Measurements from ENCODE around the gene ARHGAP24.

Gene ARHGAP24

DNA sequence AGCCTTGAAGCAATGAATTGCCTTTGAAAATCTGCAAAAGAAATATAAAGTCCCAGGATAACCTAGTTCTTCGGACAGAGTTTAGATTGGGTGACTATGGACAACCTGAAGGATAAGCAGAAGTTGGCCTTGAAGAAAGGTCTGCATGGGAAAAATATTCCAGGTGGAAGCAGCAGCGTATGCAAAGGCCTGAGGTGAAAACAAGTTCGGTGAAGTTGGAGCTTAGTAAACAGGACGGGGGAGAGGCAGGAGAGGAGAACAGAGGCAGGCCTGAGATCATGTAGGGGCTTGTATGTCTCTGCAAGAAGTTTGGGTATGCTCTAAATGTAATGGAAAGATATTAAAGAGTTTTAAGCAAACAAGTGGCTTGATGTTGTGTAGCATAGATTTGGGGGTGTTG is 176.0 kb downstream of the ARHGAP24 start:
- no peak overlapping the region for H2AFZ ChIP-seq (ENCODE audit: low read depth, low read length, severe bottlenecking)

GRCh38 chr4:85656759-85657505 is 182.0 kb downstream of the ARHGAP24 start:
- no peak overlapping the region for H3K4me3 ChIP-seq (ENCODE audit: insufficient read depth, low read length, poor library complexity, severe bottlenecking)
- peak overlapping the region; percentile 51 for H3K9ac ChIP-seq (ENCODE audit: low read length)
- H2AFZ ChIP-seq (ENCODE audit: low read depth, low read length, severe bottlenecking), result no peak overlapping the region
- peak overlapping the region; percentile 99 for H3K27ac ChIP-seq (ENCODE audit: low read depth, low read length)
- H3K9me3 ChIP-seq (ENCODE audit: insufficient read depth, low read length), result no peaks in the 10 kb centered on the region
- no peaks in the 10 kb centered on the region for H3K36me3 ChIP-seq (ENCODE audit: low read length)
- H3K4me2 ChIP-seq (ENCODE audit: low read depth, low read length, poor library complexity, severe bottlenecking), result peak overlapping the region; percentile 88
- peaks cover 36% of the 10 kb centered on the region for H3F3A ChIP-seq (ENCODE audit: insufficient read depth)
- H3K27me3 ChIP-seq (ENCODE audit: low read length), result no peaks in the 10 kb centered on the region
- no peak for TF ChIP-seq EZH2phosphoT487 (conservative IDR thresholded peaks at IDR 0.05; ENCODE audit: low read length)
- no peak for TF ChIP-seq CTCF (IDR thresholded peaks at IDR 0.05; ENCODE audit: insufficient read depth, low read length, poor library complexity, severe bottlenecking)
- peaks cover 4% of the 10 kb centered on the region; the same call in 1 of the 2 replicates for H3K79me2 ChIP-seq (ENCODE audit: insufficient read depth, low read length)
- no peaks in the 10 kb centered on the region for H4K20me1 ChIP-seq (ENCODE audit: low read depth, low read length)
- H3K9me2 ChIP-seq (replicated peaks; ENCODE audit: insufficient read depth, low read length), result no peaks in the 10 kb centered on the region

More for the DNA sequence above, 176.0 kb downstream of the ARHGAP24 start:
- H3K27ac ChIP-seq (ENCODE audit: low read depth, low read length), result no peak overlapping the region
- H3K36me3 ChIP-seq (ENCODE audit: low read length), result no peaks in the 10 kb centered on the region
- no peaks in the 10 kb centered on the region for H3K9me3 ChIP-seq (ENCODE audit: insufficient read depth, low read length)
- no peaks in the 10 kb centered on the region for H3K27me3 ChIP-seq (ENCODE audit: low read length)
- H3K4me3 ChIP-seq (ENCODE audit: insufficient read depth, low read length, poor library complexity, severe bottlenecking), result no peak overlapping the region
- H3K9me2 ChIP-seq (replicated peaks; ENCODE audit: insufficient read depth, low read length), result no peaks in the 10 kb centered on the region
- TF ChIP-seq CTCF (IDR thresholded peaks at IDR 0.05; ENCODE audit: insufficient read depth, low read length, poor library complexity, severe bottlenecking), result no peak
- no peak overlapping the region for H3K4me2 ChIP-seq (ENCODE audit: low read depth, low read length, poor library complexity, severe bottlenecking)
- H4K20me1 ChIP-seq (ENCODE audit: low read depth, low read length), result no peaks in the 10 kb centered on the region
- no peaks in the 10 kb centered on the region for H3F3A ChIP-seq (ENCODE audit: insufficient read depth)
- H3K79me2 ChIP-seq (ENCODE audit: insufficient read depth, low read length), result no peaks in the 10 kb centered on the region; the same call in 1 of the 2 replicates
- H3K9ac ChIP-seq (ENCODE audit: low read length), result no peak overlapping the region

DNA sequence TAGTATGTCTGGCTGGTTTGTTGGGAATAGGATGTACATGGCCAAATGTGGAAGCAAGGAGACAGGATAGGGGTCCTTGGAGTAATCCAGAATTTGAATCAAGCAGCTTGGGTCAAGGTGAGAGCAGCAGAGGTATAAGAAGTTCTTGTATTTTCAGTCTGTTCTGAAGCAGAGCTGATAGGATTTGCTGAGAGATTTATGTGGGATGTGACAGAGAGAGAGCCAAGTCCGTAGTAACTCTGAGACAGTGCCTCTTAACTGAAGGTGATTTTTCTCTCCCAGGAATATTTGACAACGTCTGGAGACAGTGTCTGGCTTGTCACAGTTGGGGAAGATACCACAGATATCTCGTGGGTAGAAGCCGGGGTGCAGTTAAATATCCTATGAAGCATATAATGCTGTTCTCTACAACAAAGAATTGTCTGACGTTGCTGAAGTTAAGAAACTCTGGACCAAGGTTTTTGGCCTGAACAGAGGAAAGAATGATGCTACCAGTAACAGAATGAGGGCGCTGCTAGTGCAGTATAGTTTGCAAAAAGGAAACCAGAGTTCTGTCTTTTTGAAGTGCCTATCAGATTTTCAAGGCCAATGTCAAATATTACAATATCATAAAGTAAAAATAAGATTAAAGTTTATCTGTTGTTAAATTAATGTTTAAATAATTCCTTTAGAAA is 184.0 kb downstream of the ARHGAP24 start:
- Histone ChIP-seq H3K27ac (ENCODE audit: low read depth, low read length) (peak overlapping the region; percentile 99), H3K36me3 (ENCODE audit: low read length) (no peaks in the 10 kb centered on the region)

More for the DNA sequence above, 184.0 kb downstream of the ARHGAP24 start:
- peak overlapping the region; percentile 51 for H3K9ac ChIP-seq (ENCODE audit: low read length)
- H3K4me3 ChIP-seq (ENCODE audit: insufficient read depth, low read length, poor library complexity, severe bottlenecking), result no peak overlapping the region
- no peaks in the 10 kb centered on the region for H3K9me2 ChIP-seq (replicated peaks; ENCODE audit: insufficient read depth, low read length)
- no peaks in the 10 kb centered on the region for H3K9me3 ChIP-seq (ENCODE audit: insufficient read depth, low read length)
- peaks cover 36% of the 10 kb centered on the region for H3F3A ChIP-seq (ENCODE audit: insufficient read depth)
- H3K79me2 ChIP-seq (ENCODE audit: insufficient read depth, low read length), result peaks cover 4% of the 10 kb centered on the region; the same call in 1 of the 2 replicates
- no peak overlapping the region for H2AFZ ChIP-seq (ENCODE audit: low read depth, low read length, severe bottlenecking)
- no peaks in the 10 kb centered on the region for H3K27me3 ChIP-seq (ENCODE audit: low read length)
- TF ChIP-seq EZH2phosphoT487 (conservative IDR thresholded peaks at IDR 0.05; ENCODE audit: low read length), result no peak
- TF ChIP-seq CTCF (IDR thresholded peaks at IDR 0.05; ENCODE audit: insufficient read depth, low read length, poor library complexity, severe bottlenecking), result peak; percentile 26
- peak overlapping the region; percentile 88 for H3K4me2 ChIP-seq (ENCODE audit: low read depth, low read length, poor library complexity, severe bottlenecking)
- no peaks in the 10 kb centered on the region for H4K20me1 ChIP-seq (ENCODE audit: low read depth, low read length)
